ENCODE measurements around the gene PPP1R14D.

PPP1R14D gene

DNA sequence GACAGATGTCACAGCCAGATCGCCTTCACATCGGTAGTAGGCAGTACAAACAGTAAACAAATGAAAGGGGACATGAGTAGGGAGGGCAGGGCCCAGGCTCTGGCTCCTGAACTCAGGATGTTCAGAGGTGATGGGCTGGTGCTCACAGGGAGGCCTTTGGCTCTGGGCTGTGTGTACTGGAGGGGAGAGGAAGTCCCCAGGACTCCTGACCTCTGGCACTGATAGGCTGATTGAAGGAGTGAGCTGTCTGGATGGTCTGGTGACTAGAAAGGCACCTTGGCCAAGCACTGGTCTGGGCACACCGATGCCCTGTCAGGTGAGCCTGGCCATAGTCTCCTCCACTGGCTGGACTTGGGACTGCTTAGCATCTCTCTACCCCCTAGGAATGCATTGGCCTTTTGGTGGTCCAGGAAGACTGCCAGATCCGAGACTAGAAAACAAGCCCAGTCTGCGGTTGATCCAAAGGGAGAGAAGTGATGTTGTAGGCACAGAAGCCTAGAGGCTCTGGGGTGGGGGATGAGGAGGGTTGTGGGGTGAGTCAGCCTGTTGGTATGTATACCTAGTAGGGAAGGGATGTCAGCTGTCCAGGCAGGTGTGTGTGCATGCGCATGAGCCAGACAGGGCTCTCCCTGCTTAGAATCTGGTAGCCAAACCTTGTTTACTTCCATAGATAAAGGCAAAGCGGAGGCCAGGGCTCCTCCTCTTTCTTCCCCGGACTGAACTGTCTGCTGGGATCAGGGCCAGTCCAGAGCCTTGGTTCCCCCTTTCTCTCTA lies 17.2 kb upstream of the PPP1R14D start:
- Histone ChIP-seq H3K4me3 (ENCODE audit: low read length) (no peak overlapping the region; the same call in 1 of the 2 replicates), H3K79me2 (ENCODE audit: low read length) (peaks cover 54% of the 10 kb centered on the region)

DNA sequence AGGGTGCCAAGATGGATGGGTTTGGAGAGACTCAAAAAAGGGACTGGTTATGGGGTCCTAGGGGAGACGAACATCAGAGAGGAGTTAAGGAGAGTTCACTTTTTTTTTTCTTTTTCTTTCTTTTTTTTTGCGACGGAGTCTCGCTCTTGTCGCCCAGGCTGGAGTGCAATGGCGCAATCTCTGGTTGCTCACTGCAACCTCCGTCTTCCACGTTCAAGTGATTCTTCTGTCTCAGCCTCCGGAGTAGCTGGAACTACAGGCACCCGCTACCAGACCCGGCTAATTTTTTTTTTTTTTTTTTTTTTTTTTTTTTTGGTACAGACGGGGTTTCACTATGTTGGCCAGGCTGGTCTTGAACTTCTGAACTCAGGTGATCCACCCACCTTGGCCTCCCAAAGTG lies 16.5 kb upstream of the PPP1R14D start:
- Histone ChIP-seq H3K9me3 (replicated peaks; ENCODE audit: insufficient read depth, low read length) (no peaks in the 10 kb centered on the region), H3K4me3 (ENCODE audit: low read length) (peak overlapping the region; percentile 77), H4K20me1 (ENCODE audit: insufficient read depth, low read length) (no peaks in the 10 kb centered on the region), H3K4me1 (ENCODE audit: low read length) (peaks cover 25% of the 10 kb centered on the region), H3K4me2 (ENCODE audit: low read depth, low read length) (peak overlapping the region; percentile 75), H3K36me3 (replicated peaks; ENCODE audit: insufficient read depth, low read length) (no peaks in the 10 kb centered on the region), H3K27ac (ENCODE audit: low read length) (no peak overlapping the region), H3F3A (ENCODE audit: insufficient read depth, low read length) (peaks cover 6% of the 10 kb centered on the region; the same call in 1 of the 2 replicates), H3K9me2 (replicated peaks; ENCODE audit: insufficient read depth, low read length) (no peaks in the 10 kb centered on the region), H3K79me2 (ENCODE audit: low read length) (peaks cover 49% of the 10 kb centered on the region), H3K27me3 (replicated peaks; ENCODE audit: insufficient read depth, low read length) (no peaks in the 10 kb centered on the region), H3K9ac (ENCODE audit: low read length) (no peak overlapping the region), H2AFZ (ENCODE audit: low read length) (peak overlapping the region; percentile 94)
- TF ChIP-seq, protein P1, sequence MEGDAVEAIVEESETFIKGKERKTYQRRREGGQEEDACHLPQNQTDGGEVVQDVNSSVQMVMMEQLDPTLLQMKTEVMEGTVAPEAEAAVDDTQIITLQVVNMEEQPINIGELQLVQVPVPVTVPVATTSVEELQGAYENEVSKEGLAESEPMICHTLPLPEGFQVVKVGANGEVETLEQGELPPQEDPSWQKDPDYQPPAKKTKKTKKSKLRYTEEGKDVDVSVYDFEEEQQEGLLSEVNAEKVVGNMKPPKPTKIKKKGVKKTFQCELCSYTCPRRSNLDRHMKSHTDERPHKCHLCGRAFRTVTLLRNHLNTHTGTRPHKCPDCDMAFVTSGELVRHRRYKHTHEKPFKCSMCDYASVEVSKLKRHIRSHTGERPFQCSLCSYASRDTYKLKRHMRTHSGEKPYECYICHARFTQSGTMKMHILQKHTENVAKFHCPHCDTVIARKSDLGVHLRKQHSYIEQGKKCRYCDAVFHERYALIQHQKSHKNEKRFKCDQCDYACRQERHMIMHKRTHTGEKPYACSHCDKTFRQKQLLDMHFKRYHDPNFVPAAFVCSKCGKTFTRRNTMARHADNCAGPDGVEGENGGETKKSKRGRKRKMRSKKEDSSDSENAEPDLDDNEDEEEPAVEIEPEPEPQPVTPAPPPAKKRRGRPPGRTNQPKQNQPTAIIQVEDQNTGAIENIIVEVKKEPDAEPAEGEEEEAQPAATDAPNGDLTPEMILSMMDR (IDR thresholded peaks at IDR 0.05; ENCODE audit: low read length), result no peak
- no peak for TF ChIP-seq EZH2 (optimal IDR thresholded peaks at IDR 0.05; ENCODE audit: low read depth, low read length)
- TF ChIP-seq EZH2phosphoT487 (IDR thresholded peaks at IDR 0.05; ENCODE audit: low read length), result no peak
- no peak for DNase-seq

More for the DNA sequence above, 17.2 kb upstream of the PPP1R14D start:
- peak overlapping the region; percentile 63 for H3K4me2 ChIP-seq (ENCODE audit: low read depth, low read length)
- H3K27me3 ChIP-seq (replicated peaks; ENCODE audit: insufficient read depth, low read length), result no peaks in the 10 kb centered on the region
- peak; percentile 31 for DNase-seq
- H3K9me2 ChIP-seq (replicated peaks; ENCODE audit: insufficient read depth, low read length), result no peaks in the 10 kb centered on the region
- H4K20me1 ChIP-seq (ENCODE audit: insufficient read depth, low read length), result no peaks in the 10 kb centered on the region
- no peak overlapping the region for H2AFZ ChIP-seq (ENCODE audit: low read length)
- peak overlapping the region; percentile 46; the same call in 1 of the 2 replicates for H3K27ac ChIP-seq (ENCODE audit: low read length)
- H3K9ac ChIP-seq (ENCODE audit: low read length), result no peak overlapping the region
- H3K9me3 ChIP-seq (replicated peaks; ENCODE audit: insufficient read depth, low read length), result no peaks in the 10 kb centered on the region
- H3K36me3 ChIP-seq (replicated peaks; ENCODE audit: insufficient read depth, low read length), result no peaks in the 10 kb centered on the region
- peaks cover 25% of the 10 kb centered on the region for H3K4me1 ChIP-seq (ENCODE audit: low read length)
- TF ChIP-seq EZH2 (optimal IDR thresholded peaks at IDR 0.05; ENCODE audit: low read depth, low read length), result no peak
- TF ChIP-seq, protein P1 (IDR thresholded peaks at IDR 0.05; ENCODE audit: low read length), result no peak
- TF ChIP-seq EZH2phosphoT487 (IDR thresholded peaks at IDR 0.05; ENCODE audit: low read length), result no peak
- peaks cover 6% of the 10 kb centered on the region; the same call in 1 of the 2 replicates for H3F3A ChIP-seq (ENCODE audit: insufficient read depth, low read length)

DNA sequence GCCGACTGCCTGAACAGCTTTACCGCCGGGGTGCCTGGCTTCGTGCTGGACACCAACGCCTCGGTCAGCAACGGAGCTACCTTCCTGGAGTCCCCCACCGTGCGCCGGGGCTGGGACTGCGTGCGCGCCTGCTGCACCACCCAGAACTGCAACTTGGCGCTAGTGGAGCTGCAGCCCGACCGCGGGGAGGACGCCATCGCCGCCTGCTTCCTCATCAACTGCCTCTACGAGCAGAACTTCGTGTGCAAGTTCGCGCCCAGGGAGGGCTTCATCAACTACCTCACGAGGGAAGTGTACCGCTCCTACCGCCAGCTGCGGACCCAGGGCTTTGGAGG lies 16.2 kb upstream of the PPP1R14D start:
- Histone ChIP-seq H3K4me3 (ENCODE audit: low read length) (peak overlapping the region; percentile 77), H3K79me2 (ENCODE audit: low read length) (peaks cover 49% of the 10 kb centered on the region), H3K27me3 (replicated peaks; ENCODE audit: insufficient read depth, low read length) (no peaks in the 10 kb centered on the region), H3K9me2 (replicated peaks; ENCODE audit: insufficient read depth, low read length) (no peaks in the 10 kb centered on the region), H3K9me3 (replicated peaks; ENCODE audit: insufficient read depth, low read length) (no peaks in the 10 kb centered on the region), H3F3A (ENCODE audit: insufficient read depth, low read length) (peaks cover 6% of the 10 kb centered on the region; the same call in 1 of the 2 replicates), H3K4me2 (ENCODE audit: low read depth, low read length) (peak overlapping the region; percentile 75), H3K27ac (ENCODE audit: low read length) (no peak overlapping the region; the same call in 1 of the 2 replicates), H2AFZ (ENCODE audit: low read length) (peak overlapping the region; percentile 94), H4K20me1 (ENCODE audit: insufficient read depth, low read length) (no peaks in the 10 kb centered on the region), H3K9ac (ENCODE audit: low read length) (peak overlapping the region; percentile 51; the same call in 1 of the 2 replicates), H3K36me3 (replicated peaks; ENCODE audit: insufficient read depth, low read length) (no peaks in the 10 kb centered on the region), H3K4me1 (ENCODE audit: low read length) (peaks cover 25% of the 10 kb centered on the region)
- peak; percentile 39 for DNase-seq
- TF ChIP-seq, protein P1 (IDR thresholded peaks at IDR 0.05; ENCODE audit: low read length), result 0 out of 2 replicates have a peak, but pooled peaks have one; percentile 2
- no peak for TF ChIP-seq EZH2phosphoT487 (IDR thresholded peaks at IDR 0.05; ENCODE audit: low read length)

Data from MM.1S (cell line).